ENCODE measurements around the gene CTIF. TPM values are rescaled to one million over a fixed set of nuclear protein-coding genes. Genes with fewer than 3 reads are reported as not detected.

Gene CTIF
- total RNA-seq, 1 experiment from 2014 or later: 26.5 TPM

GRCh38 chr18:48852292-48852691 is 313.5 kb downstream of the CTIF start:
- no TSS peak for BruUV-seq (replicated peaks)
- intact Hi-C loops (cut with micrococcal nuclease; ENCODE audit: unreplicated experiment) (no loop called here), in situ Hi-C loops (cut with HindIII; ENCODE audit: low pct_unique_long_range_greater_than_20kb, low sequenced_read_pairs) (no loop called here)
- Histone ChIP-seq H3K9me3 (ENCODE audit: control insufficient read depth, insufficient read depth, low read depth, low read length) (no peaks in the 10 kb centered on the region), H3K27me3 (ENCODE audit: control insufficient read depth, insufficient read depth, low read length) (no peaks in the 10 kb centered on the region), H3K27ac (ENCODE audit: low read length) (no peak overlapping the region), H3K4me1 (ENCODE audit: control insufficient read depth, insufficient read depth, low read length) (peaks cover 3% of the 10 kb centered on the region), H3K4me3 (ENCODE audit: low read depth in 2 of 2, low read length in 2 of 2) (no peak overlapping the region), H3K36me3 (ENCODE audit: control insufficient read depth, insufficient read depth, low read length) (no peaks in the 10 kb centered on the region)
- DNase-seq (ENCODE audit: low read depth, low spot score) (no peak), ATAC-seq (no peak)
- TF ChIP-seq SIN3A (IDR thresholded peaks at IDR 0.05; ENCODE audit: borderline replicate concordance, insufficient read depth, low read depth, low read length): no peak
- TF ChIP-seq CTCF (IDR thresholded peaks at IDR 0.05): no peak
- ChIA-PET POLR2A (no interaction called here), CTCF (no interaction called here)

DNA sequence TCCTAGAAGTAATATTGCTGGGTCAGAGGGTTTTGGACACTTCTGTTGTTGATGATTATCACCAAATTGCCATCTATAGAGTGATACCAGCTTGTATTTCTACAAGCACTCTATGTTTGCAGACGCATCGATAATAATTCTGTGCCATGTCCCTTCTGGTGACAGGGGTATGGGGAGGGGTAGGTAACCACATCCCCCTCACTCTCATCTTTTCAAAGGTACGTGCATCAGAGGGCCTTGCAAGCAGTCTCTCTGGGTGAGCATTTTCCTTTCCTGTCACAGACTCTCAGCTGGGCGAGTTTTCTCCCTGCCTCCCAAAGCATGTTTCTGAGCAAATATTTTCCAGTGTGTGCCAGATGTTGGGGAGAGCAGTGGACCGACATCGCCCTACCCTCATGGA is 314.0 kb downstream of the CTIF start:
- no peak overlapping the region for H3K27ac ChIP-seq (ENCODE audit: low read length)
- no peak for TF ChIP-seq POLR2AphosphoS5 (IDR thresholded peaks at IDR 0.05; ENCODE audit: low read depth, low read length)
- TF ChIP-seq, protein P1, sequence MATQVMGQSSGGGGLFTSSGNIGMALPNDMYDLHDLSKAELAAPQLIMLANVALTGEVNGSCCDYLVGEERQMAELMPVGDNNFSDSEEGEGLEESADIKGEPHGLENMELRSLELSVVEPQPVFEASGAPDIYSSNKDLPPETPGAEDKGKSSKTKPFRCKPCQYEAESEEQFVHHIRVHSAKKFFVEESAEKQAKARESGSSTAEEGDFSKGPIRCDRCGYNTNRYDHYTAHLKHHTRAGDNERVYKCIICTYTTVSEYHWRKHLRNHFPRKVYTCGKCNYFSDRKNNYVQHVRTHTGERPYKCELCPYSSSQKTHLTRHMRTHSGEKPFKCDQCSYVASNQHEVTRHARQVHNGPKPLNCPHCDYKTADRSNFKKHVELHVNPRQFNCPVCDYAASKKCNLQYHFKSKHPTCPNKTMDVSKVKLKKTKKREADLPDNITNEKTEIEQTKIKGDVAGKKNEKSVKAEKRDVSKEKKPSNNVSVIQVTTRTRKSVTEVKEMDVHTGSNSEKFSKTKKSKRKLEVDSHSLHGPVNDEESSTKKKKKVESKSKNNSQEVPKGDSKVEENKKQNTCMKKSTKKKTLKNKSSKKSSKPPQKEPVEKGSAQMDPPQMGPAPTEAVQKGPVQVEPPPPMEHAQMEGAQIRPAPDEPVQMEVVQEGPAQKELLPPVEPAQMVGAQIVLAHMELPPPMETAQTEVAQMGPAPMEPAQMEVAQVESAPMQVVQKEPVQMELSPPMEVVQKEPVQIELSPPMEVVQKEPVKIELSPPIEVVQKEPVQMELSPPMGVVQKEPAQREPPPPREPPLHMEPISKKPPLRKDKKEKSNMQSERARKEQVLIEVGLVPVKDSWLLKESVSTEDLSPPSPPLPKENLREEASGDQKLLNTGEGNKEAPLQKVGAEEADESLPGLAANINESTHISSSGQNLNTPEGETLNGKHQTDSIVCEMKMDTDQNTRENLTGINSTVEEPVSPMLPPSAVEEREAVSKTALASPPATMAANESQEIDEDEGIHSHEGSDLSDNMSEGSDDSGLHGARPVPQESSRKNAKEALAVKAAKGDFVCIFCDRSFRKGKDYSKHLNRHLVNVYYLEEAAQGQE (IDR thresholded peaks at IDR 0.05; ENCODE audit: insufficient read depth in 1 of 2, low read depth in 2 of 2, low read length in 1 of 2): no peak
- no peak for TF ChIP-seq CTCF (IDR thresholded peaks at IDR 0.05)
- TF ChIP-seq SIN3A (IDR thresholded peaks at IDR 0.05; ENCODE audit: borderline replicate concordance, insufficient read depth, low read depth, low read length): no peak
- no peak for TF ChIP-seq TCF7L2 (IDR thresholded peaks at IDR 0.05; ENCODE audit: low read depth, low read length)
- H3K27me3 ChIP-seq (ENCODE audit: control insufficient read depth, insufficient read depth, low read length): no peaks in the 10 kb centered on the region
- no peak for DNase-seq (ENCODE audit: low read depth, low spot score)
- H3K9me3 ChIP-seq (ENCODE audit: control insufficient read depth, insufficient read depth, low read depth, low read length): no peaks in the 10 kb centered on the region
- no TSS peak for BruUV-seq (replicated peaks)
- in situ Hi-C loops (cut with HindIII; ENCODE audit: low pct_unique_long_range_greater_than_20kb, low sequenced_read_pairs) (no loop called here), intact Hi-C loops (cut with micrococcal nuclease; ENCODE audit: unreplicated experiment) (no loop called here)
- no peak for ATAC-seq
- H3K4me3 ChIP-seq (ENCODE audit: low read depth in 2 of 2, low read length in 2 of 2): no peak overlapping the region
- H3K4me1 ChIP-seq (ENCODE audit: control insufficient read depth, insufficient read depth, low read length): peaks cover 3% of the 10 kb centered on the region
- no peaks in the 10 kb centered on the region for H3K36me3 ChIP-seq (ENCODE audit: control insufficient read depth, insufficient read depth, low read length)
- CTCF ChIA-PET: no interaction called here
- POLR2A ChIA-PET: no interaction called here

DNA sequence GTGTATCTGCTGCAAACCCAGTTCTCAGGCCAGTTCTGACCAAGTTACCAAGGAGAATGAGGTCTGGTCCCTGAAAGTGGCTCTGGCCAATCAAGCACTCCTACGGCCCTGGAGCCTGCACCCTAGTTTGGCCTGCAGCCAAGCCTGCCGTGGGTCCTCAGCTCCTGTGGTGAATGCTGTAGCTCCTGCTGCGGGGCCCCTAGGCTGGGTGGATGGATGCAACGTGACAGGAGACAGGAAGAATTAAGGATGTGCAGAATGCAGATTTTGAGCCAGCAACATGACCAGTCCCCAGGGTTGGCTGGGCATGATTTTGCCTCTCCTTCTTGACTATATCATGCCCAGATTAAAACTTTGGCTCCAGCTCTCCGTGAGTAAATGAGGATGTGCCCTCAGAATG is 314.8 kb downstream of the CTIF start:
- in situ Hi-C loops (cut with HindIII; ENCODE audit: low pct_unique_long_range_greater_than_20kb, low sequenced_read_pairs) (no loop called here), intact Hi-C loops (cut with micrococcal nuclease; ENCODE audit: unreplicated experiment) (no loop called here)
- TF ChIP-seq TCF7L2 (IDR thresholded peaks at IDR 0.05; ENCODE audit: low read depth, low read length) (no peak), CTCF (IDR thresholded peaks at IDR 0.05) (no peak), SIN3A (IDR thresholded peaks at IDR 0.05; ENCODE audit: borderline replicate concordance, insufficient read depth, low read depth, low read length) (no peak), POLR2AphosphoS5 (IDR thresholded peaks at IDR 0.05; ENCODE audit: low read depth, low read length) (no peak)
- TF ChIP-seq, protein P1 (IDR thresholded peaks at IDR 0.05; ENCODE audit: insufficient read depth in 1 of 2, low read depth in 2 of 2, low read length in 1 of 2): no peak
- peaks cover 3% of the 10 kb centered on the region for H3K4me1 ChIP-seq (ENCODE audit: control insufficient read depth, insufficient read depth, low read length)
- ChIA-PET POLR2A (no interaction called here), CTCF (no interaction called here)
- no peaks in the 10 kb centered on the region for H3K27me3 ChIP-seq (ENCODE audit: control insufficient read depth, insufficient read depth, low read length)
- BruUV-seq (replicated peaks): no TSS peak
- no peaks in the 10 kb centered on the region for H3K9me3 ChIP-seq (ENCODE audit: control insufficient read depth, insufficient read depth, low read depth, low read length)
- ATAC-seq (no peak), DNase-seq (ENCODE audit: low read depth, low spot score) (no peak)
- no peak overlapping the region for H3K4me3 ChIP-seq (ENCODE audit: low read depth in 2 of 2, low read length in 2 of 2)
- no peaks in the 10 kb centered on the region for H3K36me3 ChIP-seq (ENCODE audit: control insufficient read depth, insufficient read depth, low read length)
- no peak overlapping the region for H3K27ac ChIP-seq (ENCODE audit: low read length)
